ENCODE data around the gene SLC44A2. TPM values are rescaled to one million over a fixed set of nuclear protein-coding genes. Genes with fewer than 3 reads are reported as not detected.

SLC44A2 gene
- total and polyA plus RNA-seq, 2 of the 8 experiments (the other 6 are each of a cell fraction or from before 2014, with no cell fraction given): 105 to 120 TPM

- POLR2A ChIA-PET (ENCODE audit: partially characterized antibody): interaction anchor here (1.0 to 4.4 kb wide), 12 partner anchors 10 to 87 kb away, joined by 3 to 26 read pairs (median 6); partner anchors contain the start of gene SLC44A2
- peak overlapping the region; percentile 85; the same call in 1 of the 2 replicates for H2BK5ac ChIP-seq (ENCODE audit: low read depth, low read length)
- H3K4me2 ChIP-seq (ENCODE audit: insufficient read depth in 1 of 2, low read depth in 2 of 2, low read length in 2 of 2): peak overlapping the region; percentile 80 to 94
- CTCF ChIA-PET (ENCODE audit: partially characterized antibody): interaction anchor here (0.6 to 5.1 kb wide), 6 partner anchors 13 to 86 kb away, joined by 3 to 46 read pairs (median 4); no protein-coding TSS in a partner anchor
- H3K4ac ChIP-seq (replicated peaks; ENCODE audit: insufficient read length, low read depth, low read length): no peak overlapping the region
- H2AFZ ChIP-seq (ENCODE audit: low read length): no peak overlapping the region
- DNase-seq (ENCODE audit: low read depth in 1 of 2, low spot score in 2 of 2): peak in 1 of 2 experiments; percentile 89
- peak overlapping the region; percentile 84 for H4K5ac ChIP-seq (ENCODE audit: insufficient read length, low read depth, low read length)
- H2BK15ac ChIP-seq (ENCODE audit: low read length): no peak overlapping the region
- H3K4me3 ChIP-seq (ENCODE audit: extremely low read depth in 1 of 4, insufficient read depth in 2 of 4, low read depth in 3 of 4, low read length in 4 of 4): peak overlapping the region; percentile 79 to 98 (median 88)
- H4K20me1 ChIP-seq (replicated peaks in 1 of 2; ENCODE audit: control insufficient read depth in 1 of 2, insufficient read depth in 2 of 2, low read length in 2 of 2): no peaks in the 10 kb centered on the region
- peak overlapping the region; percentile 82 for H3K56ac ChIP-seq (replicated peaks; ENCODE audit: insufficient read length, low read depth, low read length)
- 0 out of 2 replicates have a peak overlapping the region, but pooled peaks have one; percentile 67 for H3K27ac ChIP-seq (ENCODE audit: low read depth, low read length)
- peaks cover 0 to 9% of the 10 kb centered on the region in 2 experiments; a peak in 1 of 4 replicates for H3K79me2 ChIP-seq (ENCODE audit: control insufficient read depth in 1 of 2, insufficient read depth in 2 of 2, low read length in 2 of 2)
- H2BK120ac ChIP-seq (replicated peaks; ENCODE audit: low read depth, low read length): no peak overlapping the region
- H4K91ac ChIP-seq (replicated peaks; ENCODE audit: insufficient read length, low read length): peak overlapping the region; percentile 64
- 2% methylated on average over 32 of the region's 76 CpGs; no CpG with 5 or more reads in 1 of the 2 experiments for WGBS, 2 experiments (ENCODE audit: extremely low coverage in 1 of 2, insufficient coverage in 1 of 2, insufficient read length in 1 of 2, insufficient replicate concordance in 2 of 2, low coverage in 1 of 2, low lambda C conversion rate in 2 of 2, missing lambda C conversion rate in 1 of 2)
- H3K36me3 ChIP-seq (ENCODE audit: control insufficient read depth in 2 of 4, insufficient read depth in 4 of 4, low read length in 3 of 4): no peaks in the 10 kb centered on the region
- H3K9ac ChIP-seq (replicated peaks in 1 of 4; ENCODE audit: extremely low read depth in 1 of 4, low read depth in 3 of 4, low read length in 3 of 4): peak overlapping the region; percentile 78 to 86 (median 80)
- no peak overlapping the region for H2BK20ac ChIP-seq (ENCODE audit: low read length)
- H3K79me1 ChIP-seq (ENCODE audit: low read depth, low read length): peaks cover 6% of the 10 kb centered on the region
- H2BK12ac ChIP-seq (ENCODE audit: low read depth, low read length): no peak overlapping the region
- no peak overlapping the region for H3K23ac ChIP-seq (ENCODE audit: insufficient read length)
- peak overlapping the region; percentile 60 for H3K18ac ChIP-seq (ENCODE audit: extremely low read depth, low read length)
- H3K4me1 ChIP-seq (replicated peaks in 1 of 4; ENCODE audit: control insufficient read depth in 3 of 4, insufficient read depth in 4 of 4, low read length in 3 of 4): peaks cover 0 to 11% (median 7%) of the 10 kb centered on the region in 4 experiments; a peak in 6 of 7 replicates
- H2AK5ac ChIP-seq (ENCODE audit: low read depth, low read length): no peak overlapping the region
- TF ChIP-seq SIN3A (conservative IDR thresholded peaks at IDR 0.05 in 1 of 2, IDR thresholded peaks at IDR 0.05 in 1 of 2; ENCODE audit: low read depth in 1 of 2, low read length in 2 of 2) (0 out of 4 replicates have a peak, but pooled peaks of 1 of the 2 experiments have one; percentile 48), POU5F1 (IDR thresholded peaks at IDR 0.05; ENCODE audit: low read depth, low read length) (no peak), TAF7 (optimal IDR thresholded peaks at IDR 0.05; ENCODE audit: borderline replicate concordance, low read depth, low read length) (no peak), NRF1 (IDR thresholded peaks at IDR 0.05; ENCODE audit: low read depth, low read length) (peak; percentile 46; the same call in 1 of the 2 replicates), PHF8 (conservative IDR thresholded peaks at IDR 0.05; ENCODE audit: low read depth, low read length) (peak; percentile 82), TAF1 (IDR thresholded peaks at IDR 0.05; ENCODE audit: low read depth, low read length) (peak; percentile 48; the same call in 1 of the 2 replicates), KDM4A (IDR thresholded peaks at IDR 0.05; ENCODE audit: low read depth, low read length, severe bottlenecking) (peak; percentile 70), KDM1A (IDR thresholded peaks at IDR 0.05; ENCODE audit: borderline replicate concordance, low read length) (peak; percentile 67), POLR2A (IDR thresholded peaks at IDR 0.05; ENCODE audit: control extremely low read depth in 1 of 2, low read depth in 2 of 2, low read length in 2 of 2) (peak in 1 of 2 experiments; percentile 59; a peak in 2 of 3 replicates), YY1 (IDR thresholded peaks at IDR 0.05; ENCODE audit: low read depth, low read length) (0 out of 2 replicates have a peak, but pooled peaks have one; percentile 19)
- H4K8ac ChIP-seq (ENCODE audit: extremely low read depth, insufficient read depth, low read length): peak overlapping the region; percentile 91; the same call in 1 of the 2 replicates
- no peaks in the 10 kb centered on the region for H3K9me3 ChIP-seq (ENCODE audit: insufficient read depth in 2 of 2, low read depth in 1 of 2, low read length in 1 of 2)
- no peak overlapping the region for H3K14ac ChIP-seq (ENCODE audit: insufficient read length)
- no peak for FAIRE-seq
- H3K27me3 ChIP-seq (replicated peaks in 1 of 4; ENCODE audit: control insufficient read depth in 3 of 4, extremely low read depth in 1 of 4, insufficient read depth in 3 of 4, low read length in 3 of 4): no peaks in the 10 kb centered on the region
- H3K23me2 ChIP-seq (ENCODE audit: low read depth, low read length): peaks cover 6% of the 10 kb centered on the region; the same call in 1 of the 2 replicates
Observed at GRCh38 chr19:10602330-10603083, 22.8 kb upstream of the SLC44A2 start.

Data from H1 (cell line).